NT2/D1 (cell line): ENCODE results near the gene PANK1.

ENCODE experiments used
- DNase-seq: peaks from one replicate; pipeline ENCODE4 v3.0.0-alpha.2; 2011; ENCODE audit warnings: low read depth, low spot score
- H3K27me3 ChIP-seq: 2 replicates; pipeline ENCODE4 v1.6.0; 2011; ENCODE audit warnings: mild to moderate bottlenecking; ENCODE audit not compliant: insufficient read length, insufficient read depth
- H3K36me3 ChIP-seq: 2 replicates; pipeline ENCODE4 v1.6.1; 2011; ENCODE audit warnings: mild to moderate bottlenecking, low read length, mixed read lengths; ENCODE audit not compliant: insufficient read depth, insufficient read length
- H3K4me1 ChIP-seq: 2 replicates; pipeline ENCODE4 v1.5.1; 2011; ENCODE audit not compliant: insufficient read depth, insufficient read length
- H3K4me3 ChIP-seq: 2 replicates; pipeline ENCODE4 v1.5.1; 2011; ENCODE audit warnings: low read depth; ENCODE audit not compliant: insufficient read length
- H3K9ac ChIP-seq: 2 replicates; pipeline ENCODE4 v1.6.0; 2011; ENCODE audit warnings: low read depth; ENCODE audit not compliant: insufficient read length
- H3K9me3 ChIP-seq: 2 replicates; pipeline ENCODE4 v1.5.1; 2011; ENCODE audit warnings: mild to moderate bottlenecking, low read length; ENCODE audit not compliant: insufficient read depth
- SUZ12 ChIP-seq: IDR thresholded peaks from 2 replicates; pipeline ENCODE4 v1.6.1; 2011; ENCODE audit not compliant: insufficient read length, insufficient read depth; ENCODE audit errors: extremely low read depth
- YY1 ChIP-seq: IDR thresholded peaks from 2 replicates; pipeline ENCODE4 v1.6.1; 2011; ENCODE audit not compliant: insufficient read length, insufficient read depth
- ZNF274 ChIP-seq: IDR thresholded peaks from 2 replicates; pipeline ENCODE4 v1.6.1; 2011; ENCODE audit warnings: mild to moderate bottlenecking, low read depth, low read length

Gene PANK1

GRCh38 chr10:89575031-89575430 lies 70.0 kb downstream of the PANK1 start:
- TF ChIP-seq SUZ12 (no peak), YY1 (no peak), ZNF274 (no peak)
- Histone ChIP-seq H3K27me3 (no peaks in the 10 kb centered on the region), H3K9me3 (no peaks in the 10 kb centered on the region), H3K4me1 (no peaks in the 10 kb centered on the region), H3K9ac (no peak overlapping the region), H3K36me3 (no peaks in the 10 kb centered on the region), H3K4me3 (no peak overlapping the region)
- no peak for DNase-seq

DNA sequence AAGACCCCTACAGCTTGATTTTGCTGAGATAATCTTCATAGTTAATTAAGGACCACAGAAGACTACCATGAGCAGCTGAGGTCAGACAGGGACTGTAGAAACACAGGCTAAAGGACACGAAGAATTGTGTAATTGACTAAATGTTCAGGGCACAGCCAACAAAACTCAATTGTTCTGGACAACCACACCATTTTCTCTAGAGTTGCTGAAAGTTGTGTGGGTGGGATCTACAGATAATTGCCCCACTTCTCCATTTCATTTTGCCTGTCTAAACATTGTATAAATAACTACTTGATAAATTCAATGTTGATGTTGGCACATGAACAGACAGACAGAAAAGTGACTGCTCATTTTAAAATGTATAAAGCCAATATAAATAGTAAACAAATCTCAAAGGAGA lies 70.7 kb downstream of the PANK1 start:
- no peak overlapping the region for H3K4me3 ChIP-seq
- TF ChIP-seq SUZ12 (no peak), ZNF274 (no peak), YY1 (no peak)
- H3K27me3 ChIP-seq: no peaks in the 10 kb centered on the region
- H3K36me3 ChIP-seq: no peaks in the 10 kb centered on the region
- no peak for DNase-seq
- H3K9me3 ChIP-seq: no peaks in the 10 kb centered on the region
- H3K9ac ChIP-seq: no peak overlapping the region
- no peaks in the 10 kb centered on the region for H3K4me1 ChIP-seq

- no peak for DNase-seq
- no peaks in the 10 kb centered on the region for H3K9me3 ChIP-seq
- no peak overlapping the region for H3K9ac ChIP-seq
- H3K4me1 ChIP-seq: no peaks in the 10 kb centered on the region
- H3K27me3 ChIP-seq: no peaks in the 10 kb centered on the region
- H3K4me3 ChIP-seq: no peak overlapping the region
- no peaks in the 10 kb centered on the region for H3K36me3 ChIP-seq
- TF ChIP-seq ZNF274 (no peak), YY1 (no peak), SUZ12 (no peak)
These were observed 77.3 kb downstream of the PANK1 start for GRCh38 chr10:89567576-89568245.

- TF ChIP-seq YY1 (no peak), ZNF274 (no peak), SUZ12 (no peak)
- H3K4me3 ChIP-seq: no peak overlapping the region
- no peaks in the 10 kb centered on the region for H3K36me3 ChIP-seq
- H3K4me1 ChIP-seq: no peaks in the 10 kb centered on the region
- no peak for DNase-seq
- H3K9me3 ChIP-seq: no peaks in the 10 kb centered on the region
- no peaks in the 10 kb centered on the region for H3K27me3 ChIP-seq
- no peak overlapping the region for H3K9ac ChIP-seq
These were observed 78.0 kb downstream of the PANK1 start for GRCh38 chr10:89566992-89567391.

DNA sequence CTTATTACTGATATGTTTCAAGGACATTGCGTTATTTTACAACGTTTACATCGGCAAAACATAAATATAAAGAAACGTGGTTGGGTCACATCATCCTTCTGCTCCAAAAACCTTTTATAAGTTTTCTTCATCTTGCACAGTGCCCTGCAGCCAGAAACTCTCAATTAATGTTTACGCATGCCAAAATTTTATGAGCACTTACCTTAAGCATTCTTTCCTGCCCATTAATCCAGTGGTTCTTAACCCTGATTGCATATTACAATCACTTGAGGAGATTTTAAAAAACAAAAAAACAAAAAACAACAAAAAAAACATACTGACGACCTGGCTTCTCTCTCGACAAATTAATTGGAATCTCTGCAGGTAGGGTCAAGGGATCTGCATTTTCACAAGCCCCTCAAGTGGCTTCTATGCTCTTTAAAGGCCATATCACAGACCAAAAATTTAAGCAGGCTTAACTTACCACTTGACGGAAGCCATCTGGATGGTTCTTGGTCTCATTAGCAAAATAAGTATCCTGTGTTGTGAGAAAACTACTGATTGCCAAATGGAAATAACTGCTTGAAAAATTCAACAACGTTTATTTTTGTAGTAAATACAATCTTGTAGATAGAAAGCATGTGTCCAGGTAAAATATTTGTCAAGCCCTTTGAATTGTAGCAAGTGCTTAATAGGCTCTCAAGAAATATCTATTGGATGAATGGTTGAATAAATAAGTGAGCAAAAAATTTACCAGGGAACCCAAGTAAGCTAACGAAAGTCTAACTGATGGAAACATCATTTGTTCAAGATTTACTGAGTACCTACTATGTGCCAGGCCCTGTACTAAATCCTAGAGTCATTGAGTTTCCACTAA lies 78.7 kb downstream of the PANK1 start:
- Histone ChIP-seq H3K4me1 (no peaks in the 10 kb centered on the region), H3K4me3 (no peak overlapping the region), H3K27me3 (no peaks in the 10 kb centered on the region), H3K36me3 (no peaks in the 10 kb centered on the region), H3K9me3 (no peaks in the 10 kb centered on the region), H3K9ac (no peak overlapping the region)
- no peak for DNase-seq
- TF ChIP-seq SUZ12 (no peak), ZNF274 (no peak), YY1 (no peak)

- H3K4me1 ChIP-seq: no peaks in the 10 kb centered on the region
- DNase-seq: no peak
- no peaks in the 10 kb centered on the region for H3K27me3 ChIP-seq
- no peak overlapping the region for H3K9ac ChIP-seq
- H3K36me3 ChIP-seq: no peaks in the 10 kb centered on the region
- TF ChIP-seq SUZ12: no peak
- TF ChIP-seq YY1: no peak
- TF ChIP-seq ZNF274: no peak
- H3K9me3 ChIP-seq: no peaks in the 10 kb centered on the region
- no peak overlapping the region for H3K4me3 ChIP-seq
These were observed 79.9 kb downstream of the PANK1 start for GRCh38 chr10:89565180-89565579.

DNA sequence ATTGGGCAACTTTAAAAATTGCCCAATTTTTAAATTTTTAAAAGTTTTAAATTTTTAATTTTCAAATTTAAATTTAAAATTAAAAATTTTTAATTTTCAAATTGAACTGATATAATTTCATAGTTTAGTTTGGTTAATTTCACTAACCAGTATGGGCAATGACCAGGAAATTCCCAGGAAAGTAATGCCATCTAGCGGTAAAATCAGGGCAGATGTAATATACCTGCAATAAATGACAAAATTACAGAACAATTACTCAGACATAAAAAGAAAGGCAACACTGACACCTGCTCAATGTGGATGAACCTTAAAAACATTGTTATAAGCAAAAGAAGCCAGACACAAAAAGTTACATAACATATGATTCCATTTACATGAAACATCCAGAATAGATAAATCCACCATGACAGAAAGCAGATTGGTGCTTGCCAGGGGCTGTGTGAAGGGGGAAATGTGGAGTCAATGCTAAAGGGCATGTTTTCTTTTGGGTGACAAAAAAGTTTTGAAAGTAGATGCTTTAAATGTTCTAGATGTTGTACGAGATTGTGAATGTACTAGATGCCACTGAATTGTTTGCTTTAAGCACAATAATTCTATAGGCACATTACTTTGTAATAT lies 81.1 kb downstream of the PANK1 start:
- Histone ChIP-seq H3K9me3 (no peaks in the 10 kb centered on the region), H3K36me3 (no peaks in the 10 kb centered on the region), H3K4me1 (no peaks in the 10 kb centered on the region), H3K9ac (no peak overlapping the region), H3K27me3 (no peaks in the 10 kb centered on the region), H3K4me3 (no peak overlapping the region)
- TF ChIP-seq SUZ12: no peak
- TF ChIP-seq YY1: no peak
- no peak for TF ChIP-seq ZNF274
- DNase-seq: no peak
